LNCaP clone FGC (cell line): ENCODE measurements around the gene TFEB.
A peak's percentile ranks its signal among the peaks of the same experiment; 100 is the strongest.

ENCODE experiments used
- DNase-seq: peaks from one replicate; pipeline ENCODE4 v3.0.0-alpha.2; 2011; ENCODE audit warnings: low read depth
- H3K4me3 ChIP-seq: 2 replicates; pipeline ENCODE4 v1.5.1; 2011; ENCODE audit warnings: mild to moderate bottlenecking, low read depth, low read length, control low read depth
- CTCF ChIP-seq: IDR thresholded peaks from 2 replicates; pipeline ENCODE4 v1.5.1; 2012; ENCODE audit warnings: mild to moderate bottlenecking; ENCODE audit not compliant: control insufficient read depth, insufficient read depth; ENCODE audit errors: extremely low read depth

The TFEB gene

GRCh38 chr6:41685641-41686380, 49.6 kb downstream of the TFEB start:
- H3K4me3 ChIP-seq = no peak overlapping the region
- no peak for TF ChIP-seq CTCF
- DNase-seq = no peak

DNA sequence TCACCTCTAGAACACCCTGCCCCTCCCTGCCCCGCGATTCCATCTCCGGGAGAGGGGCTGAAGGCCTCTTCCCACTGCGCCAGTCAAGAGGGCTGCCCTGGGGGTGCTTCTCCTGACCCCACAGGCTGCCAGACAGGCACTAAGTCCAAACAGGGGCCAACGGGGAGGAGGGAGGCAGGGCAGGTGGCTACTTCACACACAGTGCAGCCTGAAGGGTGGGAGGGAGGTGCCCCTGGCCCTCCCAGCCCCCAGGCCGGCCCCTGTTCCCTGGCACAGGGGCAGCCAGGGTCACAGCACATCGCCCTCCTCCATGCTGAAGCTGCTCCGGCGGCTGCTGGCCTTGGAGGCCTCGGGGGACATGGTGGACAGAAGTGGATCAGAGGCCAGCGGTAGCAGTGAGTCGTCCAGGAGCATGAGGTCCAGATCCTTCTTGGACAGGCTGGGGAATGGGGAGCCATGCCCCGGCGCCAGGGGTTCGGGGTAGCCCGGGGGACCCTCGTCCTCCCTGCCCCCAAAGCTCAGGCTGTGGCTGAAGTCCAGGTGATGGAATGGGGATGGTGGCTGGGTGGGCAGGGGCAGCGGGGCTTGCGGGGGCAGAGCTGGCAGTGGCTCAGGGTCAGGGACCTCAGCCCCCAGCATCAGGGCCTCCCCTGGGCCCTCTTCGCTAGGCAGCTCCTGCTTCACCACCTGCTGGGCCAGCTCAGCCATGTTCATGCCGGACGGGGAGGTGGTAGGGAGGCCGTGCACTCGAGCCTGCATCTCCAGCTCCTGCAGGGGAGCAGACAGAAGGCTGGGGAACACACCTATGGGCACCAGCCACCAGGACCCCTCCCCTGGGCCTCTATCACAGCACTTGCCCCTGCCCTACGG, 50.9 kb downstream of the TFEB start:
- no peak for DNase-seq
- TF ChIP-seq CTCF = no peak
- no peak overlapping the region for H3K4me3 ChIP-seq

- H3K4me3 ChIP-seq = no peak overlapping the region
- DNase-seq = no peak
- TF ChIP-seq CTCF = peak; percentile 96
Observed at GRCh38 chr6:41683523-41684310, 51.7 kb downstream of the TFEB start.

DNA sequence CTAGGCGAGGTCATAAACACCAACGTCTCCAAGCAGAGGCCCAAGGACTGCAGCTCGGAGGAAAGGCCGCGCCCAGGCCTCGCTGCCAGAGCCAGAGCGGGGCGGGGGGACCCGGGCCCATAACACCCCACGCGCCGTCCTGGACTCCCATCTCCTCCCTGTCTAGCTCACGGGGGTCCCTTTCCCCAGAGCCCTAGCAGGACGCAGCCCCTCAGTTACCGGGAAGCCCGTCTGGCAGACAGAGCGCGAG, 52.2 kb downstream of the TFEB start:
- TF ChIP-seq CTCF = no peak
- H3K4me3 ChIP-seq = no peak overlapping the region
- no peak for DNase-seq

- H3K4me3 ChIP-seq = no peak overlapping the region
- no peak for TF ChIP-seq CTCF
- DNase-seq = no peak
Observed at GRCh38 chr6:41682497-41683272, 52.7 kb downstream of the TFEB start.

DNA sequence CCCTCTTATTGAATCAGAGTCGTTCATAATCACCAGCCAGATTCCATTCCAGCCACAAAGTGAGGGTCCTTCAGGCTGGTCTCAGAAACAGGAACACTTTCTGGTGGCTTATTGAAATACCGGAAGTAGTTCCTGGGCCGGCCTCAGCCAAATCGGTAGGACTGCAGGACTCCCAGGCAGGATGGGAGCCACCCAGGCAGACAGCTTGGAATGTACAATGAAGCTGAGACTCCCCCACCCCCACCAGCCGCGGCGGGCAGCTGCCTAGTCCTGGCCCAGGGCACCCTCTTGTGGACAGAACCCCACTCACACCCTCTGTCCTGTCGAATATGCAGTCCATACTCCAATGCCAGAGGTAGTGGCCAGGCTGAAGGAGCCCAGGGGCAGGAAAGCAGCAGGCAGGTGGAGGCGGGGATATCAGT, 53.3 kb downstream of the TFEB start:
- H3K4me3 ChIP-seq = no peak overlapping the region
- DNase-seq = peak; percentile 68
- TF ChIP-seq CTCF = peak; percentile 94
